Mononuclear cell (primary cell): ENCODE results near the gene RBM45. TPM values are rescaled to one million over a fixed set of nuclear protein-coding genes. Genes with fewer than 3 reads are reported as not detected.
"Not testable (repeated sequence)": the region's sequence is repeated elsewhere in the genome, so short reads cannot be mapped to it uniquely, and the experiment has no call there.

Experiments used
- H3K27me3 ChIP-seq: 2 replicates; pipeline ENCODE4 v1.6.0; 2011; ENCODE audit warnings: low read length, control low read depth; ENCODE audit not compliant: insufficient read depth
- H3K4me1 ChIP-seq: 2 replicates; pipeline ENCODE4 v1.5.1; 2011; ENCODE audit warnings: mild to moderate bottlenecking, low read length, control low read depth; ENCODE audit not compliant: insufficient read depth
- H3K4me3 ChIP-seq: 2 replicates; pipeline ENCODE4 v1.5.1; 2011; ENCODE audit warnings: mild to moderate bottlenecking, low read length, moderate library complexity
- H3K9me3 ChIP-seq: 2 replicates; pipeline ENCODE4 v1.5.1; 2011; ENCODE audit warnings: low read depth, mild to moderate bottlenecking, control low read depth, low read length
- total RNA-seq: library from RNA; depleted of rRNA; stranded (reverse); fragments of >200 nt; gene quantifications from one replicate; pipeline ENCODE4 v1.2.3, GENCODE V29; 2012

Gene RBM45
- 10.0 TPM for total RNA-seq

- Histone ChIP-seq H3K4me3 (peak within 1 kb of the TSS; percentile 76), H3K27me3 (no peaks in the 10 kb centered on the region), H3K4me1 (peaks cover 14% of the 10 kb centered on the region), H3K9me3 (no peaks in the 10 kb centered on the region)
Measured at GRCh38 chr2:178112202-178113152, at the start of gene RBM45. RBM45 (plus strand) TSS chr2:178112437; CDS start chr2:178112547, 110 bp downstream.

- no peak overlapping the region for H3K4me3 ChIP-seq
- no peaks in the 10 kb centered on the region for H3K4me1 ChIP-seq
- H3K9me3 ChIP-seq: no peaks in the 10 kb centered on the region
- peaks cover 4% of the 10 kb centered on the region for H3K27me3 ChIP-seq
Measured at GRCh38 chr2:178066324-178066723, 45.9 kb upstream of the RBM45 start.

- Histone ChIP-seq H3K4me3 (no peak overlapping the region), H3K9me3 (no peaks in the 10 kb centered on the region), H3K27me3 (peaks cover 8% of the 10 kb centered on the region), H3K4me1 (no peaks in the 10 kb centered on the region)
Measured at GRCh38 chr2:178066890-178067669, 45.2 kb upstream of the RBM45 start.

- Histone ChIP-seq H3K9me3 (no peaks in the 10 kb centered on the region), H3K4me3 (no peak overlapping the region), H3K27me3 (peaks cover 26% of the 10 kb centered on the region), H3K4me1 (peaks cover 11% of the 10 kb centered on the region)
Measured at GRCh38 chr2:178068823-178069454, 43.3 kb upstream of the RBM45 start.

GRCh38 chr2:178069551-178069950, 42.7 kb upstream of the RBM45 start:
- Histone ChIP-seq H3K4me3 (no peak overlapping the region), H3K4me1 (peaks cover 11% of the 10 kb centered on the region), H3K9me3 (no peaks in the 10 kb centered on the region), H3K27me3 (peaks cover 32% of the 10 kb centered on the region)

GRCh38 chr2:178070824-178071223, 41.4 kb upstream of the RBM45 start:
- peaks cover 32% of the 10 kb centered on the region for H3K27me3 ChIP-seq
- H3K4me1 ChIP-seq: peaks cover 11% of the 10 kb centered on the region
- H3K9me3 ChIP-seq: no peaks in the 10 kb centered on the region
- no peak overlapping the region for H3K4me3 ChIP-seq

GRCh38 chr2:178072000-178072382, 40.2 kb upstream of the RBM45 start:
- no peak overlapping the region for H3K4me3 ChIP-seq
- H3K27me3 ChIP-seq: peaks cover 32% of the 10 kb centered on the region
- no peaks in the 10 kb centered on the region for H3K9me3 ChIP-seq
- peaks cover 11% of the 10 kb centered on the region for H3K4me1 ChIP-seq

- Histone ChIP-seq H3K27me3 (peaks cover 32% of the 10 kb centered on the region), H3K9me3 (no peaks in the 10 kb centered on the region), H3K4me3 (no peak within 1 kb of the TSS), H3K4me1 (peaks cover 11% of the 10 kb centered on the region)
Measured at GRCh38 chr2:178072383-178073301, 39.6 kb upstream of the RBM45 start, which contains the start of gene PDE11A. PDE11A (minus strand) TSS chr2:178072777; CDS start chr2:178072437, 340 bp downstream.

GRCh38 chr2:178074123-178075005, 37.9 kb upstream of the RBM45 start:
- Histone ChIP-seq H3K4me3 (no peak overlapping the region), H3K9me3 (no peaks in the 10 kb centered on the region), H3K27me3 (peaks cover 32% of the 10 kb centered on the region), H3K4me1 (peaks cover 11% of the 10 kb centered on the region)

- H3K27me3 ChIP-seq: peaks cover 28% of the 10 kb centered on the region
- H3K9me3 ChIP-seq: no peaks in the 10 kb centered on the region
- peaks cover 11% of the 10 kb centered on the region for H3K4me1 ChIP-seq
- no peak overlapping the region for H3K4me3 ChIP-seq
Measured at GRCh38 chr2:178075006-178075326, 37.3 kb upstream of the RBM45 start.

GRCh38 chr2:178076130-178076529, 36.1 kb upstream of the RBM45 start:
- Histone ChIP-seq H3K9me3 (no peaks in the 10 kb centered on the region), H3K27me3 (peaks cover 28% of the 10 kb centered on the region), H3K4me1 (peaks cover 11% of the 10 kb centered on the region), H3K4me3 (no peak overlapping the region)

GRCh38 chr2:178079279-178079678, 33.0 kb upstream of the RBM45 start:
- H3K9me3 ChIP-seq, H3K27me3 ChIP-seq, H3K4me1 ChIP-seq, H3K4me3 ChIP-seq: not testable (repeated sequence)

GRCh38 chr2:178082408-178083045, 29.7 kb upstream of the RBM45 start:
- no peak overlapping the region for H3K4me3 ChIP-seq
- no peaks in the 10 kb centered on the region for H3K9me3 ChIP-seq
- no peaks in the 10 kb centered on the region for H3K4me1 ChIP-seq
- H3K27me3 ChIP-seq: no peaks in the 10 kb centered on the region
